AG09319 (cell line): ENCODE measurements around the gene CNTN4.

Source experiments
- DNase-seq: peaks from one replicate; pipeline ENCODE4 v3.0.0-alpha.2; 2010; ENCODE audit warnings: low read depth; ENCODE audit errors: extremely low read depth
- TF ChIP-seq, protein P1 (sequence below): IDR thresholded peaks from 2 replicates; pipeline ENCODE4 v1.5.1; 2011; ENCODE audit warnings: low read depth, mild to moderate bottlenecking, inconsistent platforms, low read length, moderate library complexity

CNTN4 gene

DNA sequence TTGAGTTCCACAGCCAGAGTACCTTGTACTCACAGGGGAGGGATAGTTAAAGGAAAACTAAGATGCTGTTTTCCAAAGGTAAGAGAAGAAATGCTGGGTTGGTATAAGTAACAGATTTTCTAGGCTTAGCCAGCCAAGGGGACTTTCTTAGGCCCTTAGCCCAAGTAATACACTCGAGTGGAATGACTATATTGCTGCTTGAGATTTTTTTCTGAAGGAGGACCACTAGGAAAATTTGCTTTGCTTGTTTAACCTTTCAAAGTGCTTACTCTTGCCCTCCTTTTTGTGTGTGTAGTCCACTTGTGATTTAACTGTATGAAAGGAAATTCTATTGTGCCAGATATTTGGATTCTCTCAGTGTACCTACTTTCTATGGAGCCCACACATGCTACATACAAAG lies 961.0 kb downstream of the CNTN4 start:
- TF ChIP-seq, protein P1, sequence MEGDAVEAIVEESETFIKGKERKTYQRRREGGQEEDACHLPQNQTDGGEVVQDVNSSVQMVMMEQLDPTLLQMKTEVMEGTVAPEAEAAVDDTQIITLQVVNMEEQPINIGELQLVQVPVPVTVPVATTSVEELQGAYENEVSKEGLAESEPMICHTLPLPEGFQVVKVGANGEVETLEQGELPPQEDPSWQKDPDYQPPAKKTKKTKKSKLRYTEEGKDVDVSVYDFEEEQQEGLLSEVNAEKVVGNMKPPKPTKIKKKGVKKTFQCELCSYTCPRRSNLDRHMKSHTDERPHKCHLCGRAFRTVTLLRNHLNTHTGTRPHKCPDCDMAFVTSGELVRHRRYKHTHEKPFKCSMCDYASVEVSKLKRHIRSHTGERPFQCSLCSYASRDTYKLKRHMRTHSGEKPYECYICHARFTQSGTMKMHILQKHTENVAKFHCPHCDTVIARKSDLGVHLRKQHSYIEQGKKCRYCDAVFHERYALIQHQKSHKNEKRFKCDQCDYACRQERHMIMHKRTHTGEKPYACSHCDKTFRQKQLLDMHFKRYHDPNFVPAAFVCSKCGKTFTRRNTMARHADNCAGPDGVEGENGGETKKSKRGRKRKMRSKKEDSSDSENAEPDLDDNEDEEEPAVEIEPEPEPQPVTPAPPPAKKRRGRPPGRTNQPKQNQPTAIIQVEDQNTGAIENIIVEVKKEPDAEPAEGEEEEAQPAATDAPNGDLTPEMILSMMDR: no peak
- DNase-seq: no peak

DNA sequence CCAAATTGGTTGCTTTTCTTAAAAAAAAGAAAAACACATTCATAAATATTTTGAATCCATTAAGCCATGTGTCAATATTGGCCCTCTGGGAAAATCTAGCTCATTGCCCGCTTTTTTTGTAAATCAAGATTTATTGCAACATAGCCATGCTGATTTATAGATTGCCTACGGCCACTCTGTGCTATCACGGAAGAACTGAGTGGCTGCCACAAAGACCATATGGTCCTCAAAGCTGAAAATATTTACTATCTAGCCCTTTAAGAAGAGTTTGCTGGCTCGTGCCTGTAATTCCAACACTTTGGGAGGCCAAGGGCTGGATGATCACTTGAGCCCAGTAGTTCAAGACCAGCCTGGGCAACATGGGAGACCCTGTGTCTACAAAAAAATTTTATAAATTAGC lies 965.6 kb downstream of the CNTN4 start:
- TF ChIP-seq, protein P1: no peak
- DNase-seq: no peak

DNA sequence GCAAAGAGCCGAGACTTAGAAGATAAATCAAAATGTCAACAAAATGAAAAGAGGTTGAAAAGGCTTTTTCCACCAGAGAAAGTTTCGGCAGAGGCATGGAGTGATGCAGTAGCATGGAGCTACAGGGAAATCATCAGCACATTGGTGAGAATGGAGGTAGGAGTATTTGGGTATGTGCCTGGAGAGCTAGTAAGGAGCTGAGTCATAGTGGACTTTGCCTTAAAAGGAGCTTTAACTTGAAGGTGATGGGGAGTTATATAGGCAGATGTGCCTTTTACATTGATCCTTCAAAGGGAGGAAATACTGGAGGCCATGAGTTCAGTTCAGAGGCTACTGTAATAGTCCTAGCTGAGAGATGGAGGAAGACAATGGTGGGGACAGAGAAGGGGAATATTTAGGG lies 967.2 kb downstream of the CNTN4 start:
- TF ChIP-seq, protein P1: no peak
- DNase-seq: no peak

DNA sequence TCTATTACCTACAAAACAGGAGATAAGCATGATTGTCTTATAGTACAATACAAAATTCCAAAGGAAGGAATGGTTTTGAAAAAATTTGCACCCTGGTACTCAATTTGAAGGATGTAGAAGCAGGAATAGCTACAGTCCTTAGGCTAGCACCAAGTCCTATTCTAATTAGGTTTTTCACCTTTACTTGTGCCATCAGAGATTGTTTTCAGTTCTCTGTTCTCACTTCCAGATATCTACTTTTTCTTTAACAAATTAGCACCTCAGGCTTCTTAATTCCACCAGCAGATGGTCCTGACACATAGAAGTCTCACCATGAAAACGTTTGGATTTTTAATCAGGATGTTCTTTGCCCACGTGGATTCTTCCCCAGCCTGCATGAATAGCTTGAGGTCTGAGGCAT lies 967.7 kb downstream of the CNTN4 start:
- TF ChIP-seq, protein P1: no peak
- DNase-seq: no peak

DNA sequence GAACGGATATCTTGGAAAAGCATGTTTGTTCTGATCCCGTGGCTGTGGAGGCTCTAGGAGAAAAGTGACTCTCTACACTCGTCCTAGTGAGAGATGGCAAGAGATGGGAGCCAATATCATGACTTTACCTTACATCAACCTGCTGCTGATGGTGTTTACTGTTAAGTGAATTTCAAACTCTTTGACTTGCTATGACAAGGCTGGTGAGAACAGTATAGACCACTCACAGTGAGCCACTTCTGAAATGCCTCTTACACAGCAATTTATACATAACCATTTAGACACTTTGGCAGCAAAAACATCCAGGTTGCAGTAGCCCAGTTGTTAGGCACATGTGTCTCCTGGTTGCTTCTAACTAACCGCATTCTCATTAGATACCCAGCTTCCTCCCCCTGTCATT lies 968.2 kb downstream of the CNTN4 start:
- TF ChIP-seq, protein P1: no peak
- no peak for DNase-seq

DNA sequence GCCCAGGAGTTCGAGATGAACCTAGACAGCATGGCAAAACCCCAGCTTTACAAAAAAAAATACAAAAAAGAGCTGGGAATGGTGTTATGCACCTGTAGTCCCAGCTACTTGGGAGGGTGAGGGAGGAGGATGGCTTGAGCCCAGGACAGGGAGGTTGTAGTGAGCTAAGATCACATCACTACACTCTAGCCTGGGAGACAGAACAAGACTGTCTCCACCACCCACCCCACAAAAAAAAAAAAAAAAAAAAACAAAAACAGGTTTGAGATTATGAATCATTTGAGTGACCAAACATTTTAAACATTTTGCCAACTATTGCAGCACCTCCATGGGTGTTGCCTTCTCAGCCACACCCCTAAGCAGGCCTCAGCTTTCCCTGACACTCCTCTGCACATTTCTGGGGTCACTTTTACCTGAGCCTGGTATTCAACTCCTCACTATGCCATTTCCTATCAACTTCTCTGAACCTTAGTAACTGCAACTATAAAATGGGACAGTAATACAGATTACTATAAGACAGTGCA lies 969.8 kb downstream of the CNTN4 start:
- DNase-seq: no peak
- TF ChIP-seq, protein P1: no peak

DNA sequence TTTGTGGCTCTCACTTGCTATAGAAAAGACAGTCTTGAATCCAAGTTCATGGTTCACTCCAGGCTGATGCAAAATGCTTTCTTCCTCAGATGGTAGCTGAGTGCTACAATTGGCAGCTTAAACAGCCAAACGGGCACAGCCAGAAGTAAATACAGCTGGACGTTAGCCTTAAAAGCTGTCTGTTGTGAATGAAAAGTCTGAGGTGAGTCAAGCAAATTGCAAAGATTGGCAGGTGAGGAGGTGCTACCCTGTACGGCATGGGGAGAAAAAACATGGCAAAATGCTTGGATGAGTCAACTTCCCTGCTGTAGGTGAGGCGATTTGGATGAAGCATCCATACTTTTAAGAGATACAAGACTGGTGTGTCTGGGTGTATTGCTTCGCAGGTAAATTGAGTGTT lies 971.1 kb downstream of the CNTN4 start:
- TF ChIP-seq, protein P1: no peak
- no peak for DNase-seq
